SK-MEL-5 (cell line): Measurements from ENCODE around the gene DGLUCY. TPM values are rescaled to one million over a fixed set of nuclear protein-coding genes. Genes with fewer than 3 reads are reported as not detected.

Source experiments
- DNase-seq: peaks from one replicate; pipeline ENCODE4 v3.0.0-alpha.2; 2016; ENCODE audit warnings: low read depth, low spot score
- in situ Hi-C: cut with HindIII; loops from 2 replicates; pipeline ENCODE4 v1.10.0; 2016; ENCODE audit warnings: low sequenced_read_pairs, high pct_unique_total_duplicates, low pct_unique_long_range_greater_than_20kb
- small RNA-seq, 2 experiments: library from RNA; depleted of rRNA; stranded (forward); fragments of <200 nt; gene quantifications; one replicate each; pipeline ENCODE3, GENCODE V24; 2014
- total RNA-seq: library from RNA; depleted of rRNA; stranded (reverse); fragments of >200 nt; shearing (Covaris generic); gene quantifications from 2 replicates; pipeline ENCODE4 v1.2.3, GENCODE V29; 2014; rRNA removed

Gene DGLUCY
- total RNA-seq, 1 experiment from 2014 or later, result 10.1 TPM

DNA sequence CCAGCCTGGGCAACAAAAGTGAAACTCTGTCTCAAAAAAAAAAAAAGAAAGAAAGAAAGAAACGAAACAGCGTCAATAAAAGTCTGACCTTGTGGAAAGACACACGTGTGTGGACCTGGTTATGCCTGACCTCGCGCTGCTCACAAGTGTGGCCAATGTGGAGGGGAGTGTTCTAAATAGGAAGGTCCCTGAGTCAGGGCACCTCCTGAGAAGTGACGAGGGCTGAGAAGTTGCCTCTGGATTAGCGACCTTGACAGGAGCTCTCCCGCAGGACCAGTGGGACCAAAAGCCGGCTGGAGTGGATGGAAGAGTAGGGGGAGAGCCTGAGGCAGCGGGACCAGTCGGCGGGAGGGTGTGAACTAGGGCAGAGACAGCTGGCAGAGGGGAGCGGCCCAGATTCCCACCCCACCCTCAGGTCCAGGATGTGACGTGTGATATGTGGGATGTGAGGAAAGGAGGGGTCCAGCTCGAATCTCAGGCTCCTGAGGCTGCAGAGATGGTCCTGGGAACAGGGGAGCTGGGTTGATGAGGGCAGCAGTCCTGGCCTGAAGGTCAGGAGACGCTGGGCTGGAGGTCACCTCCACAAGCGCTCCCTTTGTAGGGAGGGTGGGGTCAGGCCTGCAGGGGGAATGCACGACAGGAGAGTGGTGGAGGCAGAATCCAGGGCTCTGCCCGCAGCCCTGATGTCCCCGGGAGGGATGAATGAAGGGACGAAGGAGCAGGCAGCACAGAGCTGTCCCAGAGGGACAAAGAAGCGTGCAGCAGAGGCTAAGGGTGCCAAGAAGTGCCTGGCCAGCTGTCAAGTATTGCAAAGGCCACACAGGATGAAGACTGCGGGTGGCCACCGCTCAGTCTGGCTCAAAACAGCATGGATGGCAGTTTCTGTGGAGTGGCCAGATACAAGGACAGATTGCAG lies 155.5 kb downstream of the DGLUCY start:
- in situ Hi-C loops, result no loop called here
- no peak for DNase-seq

DNA sequence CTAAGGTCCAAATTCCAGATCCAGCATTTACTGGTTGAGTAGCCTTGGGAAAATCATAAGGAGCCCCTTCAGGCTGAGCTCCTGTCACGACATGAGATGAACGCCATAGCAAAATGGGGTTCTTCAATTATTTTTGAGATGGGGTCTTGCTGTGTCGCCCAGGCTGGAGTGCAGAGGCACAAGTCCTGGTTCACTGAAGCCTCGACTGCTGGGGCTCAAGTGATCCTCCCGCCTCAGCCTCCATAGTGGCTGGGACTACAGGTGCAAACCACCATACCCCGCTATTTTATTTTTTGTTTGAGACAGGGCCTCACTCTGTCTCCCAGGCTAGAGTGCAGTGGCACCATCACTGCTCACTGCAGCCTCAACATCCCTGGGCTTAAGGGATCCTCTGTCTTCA lies 156.3 kb downstream of the DGLUCY start:
- in situ Hi-C loops, result no loop called here
- DNase-seq, result no peak

DNA sequence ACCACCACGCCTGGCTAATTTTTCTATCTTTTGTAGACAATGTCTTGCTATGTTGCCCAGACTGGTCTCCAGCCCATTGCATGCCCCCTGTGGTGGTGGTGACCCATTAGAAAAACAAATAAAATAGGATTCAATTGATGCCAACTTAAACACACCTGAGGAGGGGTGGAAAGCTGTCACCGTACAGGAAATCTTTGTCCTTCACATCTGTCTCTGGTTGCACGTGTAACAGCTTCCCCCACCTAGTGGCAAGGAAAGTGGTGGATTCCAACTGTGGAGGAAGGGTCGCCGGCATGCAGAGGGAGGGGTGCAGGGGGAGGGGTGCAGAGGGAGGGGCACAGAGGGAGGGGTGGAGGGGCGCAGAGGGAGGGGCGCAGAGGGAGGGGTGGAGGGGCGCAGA lies 156.7 kb downstream of the DGLUCY start:
- no peak for DNase-seq
- in situ Hi-C loops, result no loop called here

DNA sequence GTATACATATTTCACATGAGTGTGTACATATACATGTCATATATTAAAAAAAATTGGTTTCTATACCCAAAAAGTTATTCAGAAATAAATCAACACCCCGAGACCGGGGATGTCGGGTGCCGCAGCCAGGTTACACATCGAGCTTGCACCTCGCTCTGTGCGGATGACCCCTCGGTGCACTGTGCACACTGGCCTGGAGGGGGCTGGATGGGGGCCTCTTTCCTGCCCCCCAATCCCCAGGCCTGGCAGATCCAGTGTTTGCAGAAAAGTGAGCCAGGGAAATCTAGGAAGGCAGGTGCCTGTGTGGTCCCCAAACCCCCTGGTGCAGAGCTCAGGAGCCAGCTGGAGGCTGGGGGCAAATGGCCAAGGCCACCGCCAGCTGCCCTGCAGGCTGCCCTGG lies 157.8 kb downstream of the DGLUCY start:
- in situ Hi-C loops, result no loop called here
- DNase-seq, result no peak

DNA sequence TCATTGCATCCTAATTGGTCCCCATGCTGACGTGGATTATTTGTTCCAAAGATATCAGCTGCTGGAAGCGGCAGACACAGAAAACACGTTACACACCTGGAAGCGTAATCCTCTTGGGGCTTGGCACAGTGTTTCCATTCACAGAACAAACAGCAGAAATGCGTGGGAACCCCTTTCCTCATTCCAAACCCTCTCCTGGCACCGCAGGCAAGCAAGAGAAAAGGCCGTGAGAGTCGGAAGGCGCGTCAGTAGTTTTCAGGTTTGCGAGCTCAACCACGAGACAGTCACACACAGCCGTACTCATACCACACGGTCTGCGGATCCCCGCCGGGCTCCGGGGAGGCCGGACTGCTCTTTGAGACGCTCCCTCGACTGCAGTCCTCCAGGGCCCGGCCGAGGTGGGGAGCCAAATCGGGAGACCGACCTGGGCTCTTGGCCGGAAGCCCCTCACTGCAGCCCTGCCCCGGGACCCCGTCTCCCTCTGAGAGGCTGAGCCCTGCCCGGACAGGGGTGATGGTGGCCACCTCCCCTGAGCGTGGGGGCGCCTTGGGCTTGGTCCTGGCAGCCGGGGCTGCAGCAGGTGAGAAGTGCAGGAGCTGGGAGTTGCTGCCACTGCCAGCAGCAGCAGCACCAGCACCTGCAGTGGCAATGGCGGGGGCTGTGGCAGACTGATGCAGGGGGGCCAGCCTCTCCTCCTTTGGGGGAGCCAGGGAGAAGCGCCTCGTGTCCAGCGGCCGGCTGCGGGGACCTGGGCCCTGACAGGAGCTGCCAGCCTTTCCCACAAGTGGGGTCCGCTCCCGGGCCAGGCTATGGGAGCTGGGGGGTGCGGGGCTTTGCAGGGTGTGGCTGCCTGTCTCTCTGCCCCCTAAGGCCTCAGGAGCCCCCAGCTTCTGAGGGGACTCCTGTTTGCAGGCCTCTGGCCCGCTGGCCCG lies 158.7 kb downstream of the DGLUCY start:
- in situ Hi-C loops, result no loop called here
- peak; percentile 42 for DNase-seq

DNA sequence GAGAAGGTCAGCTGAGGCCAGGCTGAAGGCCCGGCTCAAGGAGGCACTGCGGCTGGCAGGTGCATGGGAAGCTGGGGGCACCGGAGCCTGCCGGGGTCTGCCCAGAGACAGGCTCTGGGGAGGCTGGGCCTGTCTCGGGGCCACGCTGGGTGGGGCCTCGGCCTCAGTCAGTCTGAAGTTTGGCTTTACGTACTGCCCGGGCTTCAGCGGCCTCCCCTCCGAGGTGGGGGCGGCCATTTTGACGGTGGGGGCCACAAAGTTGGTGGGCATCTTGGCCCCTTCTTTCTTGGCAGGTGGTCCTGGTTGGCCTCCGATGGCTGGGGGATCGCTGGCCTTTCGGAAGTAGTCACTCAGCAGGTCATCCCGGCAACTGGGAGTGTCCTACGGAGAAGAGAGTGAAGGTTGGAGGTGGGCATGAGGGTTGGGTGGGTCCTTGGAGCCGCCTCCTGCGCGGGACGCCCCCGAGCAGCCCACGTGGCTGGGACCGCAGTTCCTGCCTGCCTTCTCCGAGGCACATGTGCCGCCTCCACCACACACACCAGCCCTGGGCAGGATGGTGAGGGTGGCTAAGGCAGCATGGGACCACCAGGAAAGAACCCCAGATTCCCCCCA lies 159.5 kb downstream of the DGLUCY start:
- in situ Hi-C loops, result no loop called here
- DNase-seq, result no peak

DNA sequence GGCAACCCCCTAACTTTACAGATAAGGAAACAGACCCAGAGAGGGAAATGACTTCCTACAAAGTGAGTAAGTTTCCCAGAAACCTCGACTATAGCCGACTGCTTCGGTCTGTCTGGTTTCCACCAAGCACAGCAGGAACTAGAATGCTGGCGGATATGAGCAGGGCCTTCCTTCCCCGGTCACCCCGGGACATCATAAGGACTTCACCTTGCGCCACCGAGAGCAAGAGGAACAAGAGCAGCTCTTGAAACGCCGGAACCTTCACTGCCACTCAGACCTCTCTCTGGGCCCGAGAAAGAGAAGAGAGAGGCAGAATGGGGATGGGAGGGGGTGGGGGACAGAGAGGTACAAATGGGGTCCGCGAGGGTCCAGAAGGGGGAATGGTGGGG lies 160.0 kb downstream of the DGLUCY start:
- no peak for DNase-seq
- in situ Hi-C loops, result no loop called here

DNA sequence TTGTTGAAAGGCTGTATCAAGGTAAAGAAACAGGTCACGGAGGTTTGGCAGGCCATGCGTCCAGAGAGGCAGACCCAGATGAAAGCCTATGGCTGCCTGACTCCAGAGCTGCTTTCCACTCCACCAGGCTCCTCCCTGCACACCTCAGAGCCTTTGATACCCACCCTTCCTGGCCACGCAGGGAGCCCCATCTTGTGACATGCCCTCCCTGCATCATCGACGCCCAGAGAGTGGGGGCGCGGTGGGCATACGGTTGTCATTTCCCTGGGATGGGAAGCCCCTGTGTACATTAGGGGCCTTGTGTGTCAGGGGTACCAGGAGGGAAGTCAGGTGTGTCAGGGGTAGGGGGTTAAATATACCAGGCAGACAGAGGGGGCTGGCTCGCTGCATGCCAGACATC lies 160.9 kb downstream of the DGLUCY start:
- DNase-seq, result no peak
- in situ Hi-C loops, result loop anchor here (25.0 kb wide), 1 partner anchor 362 kb away; no protein-coding TSS in a partner anchor

Small RNA genes lying within 50 kb of the gene (small RNA-seq; reads per million reads assigned to genes)
- 0 reads per million in 2 experiments for gene RNU7-30P
- 0.62 to 3.2 reads per million in 2 experiments for gene SNORA11B

Other genes with a start within 250 kb of the DGLUCY start
- 3.7 and 4.3 TPM in 2 replicates for gene RPS6KA5, start 53.4 kb upstream of the DGLUCY start, total RNA-seq
- not detected in 2 replicates for gene GPR68, start 130.6 kb downstream of the DGLUCY start, total RNA-seq